Left lung (tissue), 10 donors: ENCODE measurements around the gene FADS6. TPM values are rescaled to one million over a fixed set of nuclear protein-coding genes. Genes with fewer than 3 reads are reported as not detected.
"Not testable (repeated sequence)": the region's sequence is repeated elsewhere in the genome, so short reads cannot be mapped to it uniquely, and the experiment has no call there.

Experiments used
- ATAC-seq: fragments of 200-7000 bp; cut with Tn5 transposase; one replicate; pipeline ENCODE4 v1.9.1; 2020; ENCODE audit warnings: moderate library complexity
- DNase-seq, 4 donors: peaks; one replicate each; pipeline ENCODE4 v3.0.0-alpha.2; 2013 to 2020
- H3K27ac ChIP-seq, 2 donors: fragments of 200-600 bp; sonication (generic) in 1 of 2; one replicate each; pipeline versions ENCODE4 v1.5.0 to v1.8.0; 2020 to 2021
- H3K27me3 ChIP-seq, 2 donors: fragments of 200-600 bp; sonication (generic) in 1 of 2; one replicate each; pipeline versions ENCODE4 v1.5.0 to v1.8.0; 2020 to 2021
- H3K36me3 ChIP-seq, 2 donors: fragments of 200-600 bp; sonication (generic) in 1 of 2; one replicate each; pipeline versions ENCODE4 v1.5.0 to v1.8.0; 2020 to 2021
- H3K4me1 ChIP-seq, 2 donors: fragments of 200-600 bp; one replicate each; pipeline ENCODE4 v1.8.0; 2021
- H3K4me3 ChIP-seq, 2 donors: fragments of 200-600 bp; sonication (generic) in 1 of 2; one replicate each; pipeline versions ENCODE4 v1.5.0 to v1.8.0; 2020 to 2021; ENCODE audit warnings: mild to moderate bottlenecking in 1 of 2
- H3K9me3 ChIP-seq, 2 donors: fragments of 200-600 bp; sonication (generic) in 1 of 2; one replicate each; pipeline versions ENCODE4 v1.5.0 to v1.8.0; 2020 to 2021
- intact Hi-C, 2 donors: fragments of 100-400 bp; cut with DNase I; formaldehyde crosslinking; loops; one replicate each; pipeline versions ENCODE4 v1.11.2 to v1.14.2; 2022
- polyA plus RNA-seq, 6 donors: library from polyadenylated mRNA; unstranded; fragments of 120-200 nt; gene quantifications; one replicate each; pipeline ENCODE4 v1.2.1, GENCODE V29; 2013; ENCODE audit not compliant: insufficient read length in 6 of 6
- total RNA-seq, 2 donors: library from RNA; stranded (reverse); fragmentation: NEBNext Ultra II Directional; extraction: Animal tissue kit (Norgen Biotek cat#: 25700); gene quantifications; one replicate each; pipeline ENCODE4 v1.2.1, GENCODE V29; 2021
- TF ChIP-seq, protein P1 (sequence below), 2 donors: fragments of 200-600 bp; sonication (generic) in 1 of 2; IDR thresholded peaks; one replicate each; pipeline versions ENCODE4 v1.5.0 to v1.8.0; 2021; ENCODE audit warnings: antibody characterized with exemption in 2 of 2
- donor health status: DM: no; HTN: yes; CAD: no.
- donor health status: DM: no; HTN: no; CAD: no.

The FADS6 gene
- total and polyA plus RNA-seq, 8 donors, result 0.07 to 0.28 (median 0.15) TPM; not detected in 3

DNA sequence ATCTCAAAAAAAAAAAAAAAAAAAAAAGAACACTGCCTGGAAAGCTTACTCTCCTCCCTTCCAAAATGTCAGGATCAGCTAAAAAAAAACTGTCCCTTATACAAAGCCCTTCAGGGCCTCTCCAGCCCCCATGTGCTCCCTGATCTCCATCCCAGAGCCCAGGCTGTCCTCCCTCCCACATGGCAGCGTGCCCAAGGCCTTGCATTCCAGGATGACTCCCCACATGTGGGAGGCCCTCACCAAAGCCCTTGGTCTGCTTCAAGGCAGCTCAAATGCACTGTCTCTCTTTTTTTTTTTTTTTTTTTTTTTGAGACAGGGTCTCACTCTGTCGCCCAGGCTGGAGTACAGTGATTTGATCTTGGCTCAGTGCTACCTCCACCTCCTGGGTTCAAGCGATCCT lies 22.9 kb downstream of the FADS6 start:
- Histone ChIP-seq H3K9me3 (no peaks in the 10 kb centered on the region), H3K27ac (no peak overlapping the region), H3K36me3 (no peaks in the 10 kb centered on the region), H3K4me3 (no peak overlapping the region), H3K4me1 (peaks cover 4 to 14% of the 10 kb centered on the region in 2 donors), H3K27me3 (no peaks in the 10 kb centered on the region)
- TF ChIP-seq, protein P1, sequence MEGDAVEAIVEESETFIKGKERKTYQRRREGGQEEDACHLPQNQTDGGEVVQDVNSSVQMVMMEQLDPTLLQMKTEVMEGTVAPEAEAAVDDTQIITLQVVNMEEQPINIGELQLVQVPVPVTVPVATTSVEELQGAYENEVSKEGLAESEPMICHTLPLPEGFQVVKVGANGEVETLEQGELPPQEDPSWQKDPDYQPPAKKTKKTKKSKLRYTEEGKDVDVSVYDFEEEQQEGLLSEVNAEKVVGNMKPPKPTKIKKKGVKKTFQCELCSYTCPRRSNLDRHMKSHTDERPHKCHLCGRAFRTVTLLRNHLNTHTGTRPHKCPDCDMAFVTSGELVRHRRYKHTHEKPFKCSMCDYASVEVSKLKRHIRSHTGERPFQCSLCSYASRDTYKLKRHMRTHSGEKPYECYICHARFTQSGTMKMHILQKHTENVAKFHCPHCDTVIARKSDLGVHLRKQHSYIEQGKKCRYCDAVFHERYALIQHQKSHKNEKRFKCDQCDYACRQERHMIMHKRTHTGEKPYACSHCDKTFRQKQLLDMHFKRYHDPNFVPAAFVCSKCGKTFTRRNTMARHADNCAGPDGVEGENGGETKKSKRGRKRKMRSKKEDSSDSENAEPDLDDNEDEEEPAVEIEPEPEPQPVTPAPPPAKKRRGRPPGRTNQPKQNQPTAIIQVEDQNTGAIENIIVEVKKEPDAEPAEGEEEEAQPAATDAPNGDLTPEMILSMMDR (IDR thresholded peaks at IDR 0.05), result no peak
- DNase-seq, result peak in 2 of 4 donors; percentile 47 to 56
- ATAC-seq, result no peak
- intact Hi-C loops, result no loop called here

DNA sequence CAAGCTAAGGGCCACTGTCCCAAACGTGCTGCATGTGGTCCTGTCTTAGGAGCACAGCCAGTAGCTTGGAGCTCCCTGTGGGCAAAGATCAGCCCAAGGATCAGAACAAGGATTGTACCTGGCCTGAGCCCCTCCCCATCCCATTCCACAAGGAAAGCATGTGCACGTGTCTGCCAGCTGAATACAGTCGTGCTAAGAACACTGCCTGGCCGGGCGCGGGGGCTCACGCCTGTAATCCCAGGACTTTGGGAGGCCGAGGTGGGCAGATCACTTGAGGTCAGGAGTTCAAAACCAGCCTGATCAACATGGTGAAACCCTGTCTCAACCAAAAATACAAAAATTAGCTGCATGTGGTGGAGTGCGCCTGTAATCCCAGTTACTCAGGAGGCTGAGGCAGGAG lies 23.4 kb downstream of the FADS6 start:
- peaks cover 4 to 14% of the 10 kb centered on the region in 2 donors for H3K4me1 ChIP-seq
- H3K9me3 ChIP-seq, intact Hi-C loops, ATAC-seq, H3K27ac ChIP-seq, H3K36me3 ChIP-seq, H3K4me3 ChIP-seq, H3K27me3 ChIP-seq: not testable (repeated sequence)
- peak in 1 of 4 donors; percentile 35 for DNase-seq

DNA sequence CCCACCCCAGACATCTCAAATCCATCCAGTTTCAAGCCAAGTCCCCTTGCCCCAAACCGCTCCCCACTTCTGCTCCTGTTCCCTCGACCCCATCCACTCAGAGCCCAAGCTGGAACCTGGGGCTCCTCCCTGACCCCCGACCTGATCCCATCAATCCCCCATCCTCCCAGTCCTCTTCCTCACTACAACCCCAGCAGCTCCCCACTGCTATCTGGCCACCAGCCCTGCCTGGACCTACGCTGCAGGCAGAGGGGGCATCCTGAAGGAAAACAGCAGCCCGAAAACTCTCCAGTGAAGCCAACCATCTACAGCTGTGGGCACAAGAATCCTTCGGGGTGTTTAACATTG lies 24.6 kb downstream of the FADS6 start:
- Histone ChIP-seq H3K27me3 (no peaks in the 10 kb centered on the region), H3K4me3 (no peak overlapping the region), H3K4me1 (peaks cover 2 to 10% of the 10 kb centered on the region in 2 donors), H3K9me3 (no peaks in the 10 kb centered on the region), H3K27ac (no peak overlapping the region), H3K36me3 (no peaks in the 10 kb centered on the region)
- intact Hi-C loops, result no loop called here
- TF ChIP-seq, protein P1 (IDR thresholded peaks at IDR 0.05), result no peak
- no peak for DNase-seq
- ATAC-seq, result no peak

DNA sequence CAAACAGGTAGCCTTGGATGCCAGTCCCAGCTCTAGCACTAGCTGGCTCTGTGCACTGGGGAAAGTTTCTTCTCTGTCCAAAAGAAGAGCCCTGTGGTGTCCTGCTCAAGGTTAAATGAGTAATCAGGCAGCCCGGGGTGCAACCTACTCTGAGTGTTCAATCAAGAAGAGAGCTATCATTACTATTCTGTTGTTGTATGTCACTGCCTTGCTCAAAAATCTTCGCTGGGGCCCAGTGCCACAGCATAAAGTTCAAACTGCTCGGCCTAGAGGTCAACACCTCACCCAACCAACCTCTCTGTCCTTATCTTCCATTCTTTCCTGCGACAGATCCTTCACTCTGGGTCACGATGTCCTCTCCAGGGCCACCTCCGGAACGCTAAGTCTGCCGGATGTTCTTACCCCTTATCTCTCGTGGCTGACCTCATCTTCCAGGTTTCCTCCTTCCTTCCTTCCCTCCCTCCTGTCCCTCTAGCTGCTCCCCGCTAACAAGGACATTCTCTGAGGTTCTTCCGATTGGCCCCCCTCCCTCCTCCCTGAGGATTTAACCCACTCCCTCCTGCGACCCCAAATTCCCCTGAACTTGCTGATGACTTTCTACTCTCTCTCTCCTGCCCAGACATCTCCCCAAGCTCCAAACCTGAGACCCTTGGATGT lies 25.1 kb downstream of the FADS6 start:
- intact Hi-C loops, result no loop called here
- TF ChIP-seq, protein P1 (IDR thresholded peaks at IDR 0.05), result no peak
- H3K4me1 ChIP-seq, result peaks cover 0 to 8% of the 10 kb centered on the region in 2 donors
- no peaks in the 10 kb centered on the region for H3K36me3 ChIP-seq
- no peak overlapping the region for H3K4me3 ChIP-seq
- no peaks in the 10 kb centered on the region for H3K9me3 ChIP-seq
- DNase-seq (no peak), ATAC-seq (no peak)
- no peak overlapping the region for H3K27ac ChIP-seq
- H3K27me3 ChIP-seq, result no peaks in the 10 kb centered on the region

DNA sequence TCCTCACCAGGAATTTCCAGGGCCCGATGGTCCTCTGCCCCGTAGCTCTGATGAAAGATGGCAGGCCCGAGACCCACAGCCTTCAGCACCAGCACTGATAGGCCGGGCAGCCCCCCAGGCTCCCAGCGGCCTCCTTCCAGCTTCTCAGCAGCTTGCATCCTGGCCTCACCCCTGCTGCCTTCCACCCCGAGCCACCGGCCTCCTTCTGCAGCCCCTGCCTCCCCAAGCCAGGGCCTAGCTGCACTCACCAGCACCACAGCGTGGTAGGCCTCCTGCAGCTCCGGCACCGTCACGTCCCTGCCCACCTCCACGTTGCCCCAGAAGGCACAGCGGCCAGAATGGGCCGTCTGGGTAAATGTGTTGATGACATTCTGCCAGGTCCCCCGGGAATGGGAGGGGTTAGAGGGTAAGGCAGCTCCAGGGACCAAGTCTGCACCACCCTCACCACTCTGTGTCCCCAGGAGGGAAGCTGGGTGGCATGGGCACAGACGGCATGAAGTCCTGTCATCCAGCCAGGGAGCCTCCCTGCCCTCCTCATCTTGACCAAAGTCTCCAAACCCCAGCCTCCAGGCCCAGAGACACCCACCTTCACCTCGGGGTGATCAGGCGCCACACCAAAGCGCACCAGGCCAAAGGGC lies 27.1 kb downstream of the FADS6 start:
- Histone ChIP-seq H3K4me3 (no peak overlapping the region), H3K4me1 (peaks cover 4 to 11% of the 10 kb centered on the region in 2 donors), H3K9me3 (no peaks in the 10 kb centered on the region), H3K27me3 (peaks cover 5 to 19% of the 10 kb centered on the region in 2 donors), H3K27ac (no peak overlapping the region), H3K36me3 (no peaks in the 10 kb centered on the region)
- TF ChIP-seq, protein P1 (IDR thresholded peaks at IDR 0.05), result no peak
- ATAC-seq (no peak), DNase-seq (peak in 1 of 4 donors; percentile 73)
- intact Hi-C loops, result no loop called here
